ENCODE measurements around the gene ZGRF1. TPM values are rescaled to one million over a fixed set of nuclear protein-coding genes. Genes with fewer than 3 reads are reported as not detected.

The ZGRF1 gene
- total and polyA plus RNA-seq, 3 donors from 2014 or later = 6.4 to 25.7 (median 16.9) TPM

DNA sequence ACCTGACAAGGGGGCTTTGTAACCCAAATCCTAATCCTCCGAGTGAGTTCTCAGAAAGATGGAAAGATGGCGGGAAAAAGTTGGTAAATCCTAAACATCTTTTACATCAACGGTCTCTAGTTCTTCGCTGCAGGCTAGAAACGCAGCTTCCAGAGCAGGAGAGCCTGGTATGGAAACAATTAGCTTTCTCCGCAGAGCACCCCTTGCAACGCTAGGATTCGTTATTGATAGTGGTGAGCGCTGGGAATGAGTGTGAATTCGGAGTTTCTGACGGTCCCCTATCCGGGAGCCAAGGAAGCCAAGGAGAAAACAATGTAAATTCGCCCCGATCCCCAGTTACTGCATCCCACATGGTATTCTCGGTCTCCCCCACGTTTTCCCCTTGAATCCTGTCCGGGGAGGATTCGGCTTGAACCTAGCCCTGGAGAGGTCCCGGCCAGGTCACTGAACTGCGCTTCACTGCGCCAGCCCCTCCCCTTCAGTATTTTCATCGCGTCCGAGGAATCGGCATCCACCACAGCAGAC lies 116.0 kb downstream of the ZGRF1 start:
- Histone ChIP-seq H3K9me3 (no peaks in the 10 kb centered on the region), H3K27me3 (peaks cover 8% of the 10 kb centered on the region), H3K4me3 (no peak overlapping the region), H3K36me3 (ENCODE audit: low read depth, missing control alignments) (no peaks in the 10 kb centered on the region), H3K4me1 (peaks cover 15% of the 10 kb centered on the region), H3K27ac (no peak overlapping the region)
- intact Hi-C loops (cut with DNase I; ENCODE audit: low total_unique reads) = no loop called here
- DNase-seq = no peak
- WGBS, 2 donors = 3 to 5% methylated on average over 21 to 25 of the region's 25 CpGs
- TF ChIP-seq POLR2A (IDR thresholded peaks at IDR 0.05) = no peak
- TF ChIP-seq, protein P1, sequence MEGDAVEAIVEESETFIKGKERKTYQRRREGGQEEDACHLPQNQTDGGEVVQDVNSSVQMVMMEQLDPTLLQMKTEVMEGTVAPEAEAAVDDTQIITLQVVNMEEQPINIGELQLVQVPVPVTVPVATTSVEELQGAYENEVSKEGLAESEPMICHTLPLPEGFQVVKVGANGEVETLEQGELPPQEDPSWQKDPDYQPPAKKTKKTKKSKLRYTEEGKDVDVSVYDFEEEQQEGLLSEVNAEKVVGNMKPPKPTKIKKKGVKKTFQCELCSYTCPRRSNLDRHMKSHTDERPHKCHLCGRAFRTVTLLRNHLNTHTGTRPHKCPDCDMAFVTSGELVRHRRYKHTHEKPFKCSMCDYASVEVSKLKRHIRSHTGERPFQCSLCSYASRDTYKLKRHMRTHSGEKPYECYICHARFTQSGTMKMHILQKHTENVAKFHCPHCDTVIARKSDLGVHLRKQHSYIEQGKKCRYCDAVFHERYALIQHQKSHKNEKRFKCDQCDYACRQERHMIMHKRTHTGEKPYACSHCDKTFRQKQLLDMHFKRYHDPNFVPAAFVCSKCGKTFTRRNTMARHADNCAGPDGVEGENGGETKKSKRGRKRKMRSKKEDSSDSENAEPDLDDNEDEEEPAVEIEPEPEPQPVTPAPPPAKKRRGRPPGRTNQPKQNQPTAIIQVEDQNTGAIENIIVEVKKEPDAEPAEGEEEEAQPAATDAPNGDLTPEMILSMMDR (IDR thresholded peaks at IDR 0.05) = no peak

DNA sequence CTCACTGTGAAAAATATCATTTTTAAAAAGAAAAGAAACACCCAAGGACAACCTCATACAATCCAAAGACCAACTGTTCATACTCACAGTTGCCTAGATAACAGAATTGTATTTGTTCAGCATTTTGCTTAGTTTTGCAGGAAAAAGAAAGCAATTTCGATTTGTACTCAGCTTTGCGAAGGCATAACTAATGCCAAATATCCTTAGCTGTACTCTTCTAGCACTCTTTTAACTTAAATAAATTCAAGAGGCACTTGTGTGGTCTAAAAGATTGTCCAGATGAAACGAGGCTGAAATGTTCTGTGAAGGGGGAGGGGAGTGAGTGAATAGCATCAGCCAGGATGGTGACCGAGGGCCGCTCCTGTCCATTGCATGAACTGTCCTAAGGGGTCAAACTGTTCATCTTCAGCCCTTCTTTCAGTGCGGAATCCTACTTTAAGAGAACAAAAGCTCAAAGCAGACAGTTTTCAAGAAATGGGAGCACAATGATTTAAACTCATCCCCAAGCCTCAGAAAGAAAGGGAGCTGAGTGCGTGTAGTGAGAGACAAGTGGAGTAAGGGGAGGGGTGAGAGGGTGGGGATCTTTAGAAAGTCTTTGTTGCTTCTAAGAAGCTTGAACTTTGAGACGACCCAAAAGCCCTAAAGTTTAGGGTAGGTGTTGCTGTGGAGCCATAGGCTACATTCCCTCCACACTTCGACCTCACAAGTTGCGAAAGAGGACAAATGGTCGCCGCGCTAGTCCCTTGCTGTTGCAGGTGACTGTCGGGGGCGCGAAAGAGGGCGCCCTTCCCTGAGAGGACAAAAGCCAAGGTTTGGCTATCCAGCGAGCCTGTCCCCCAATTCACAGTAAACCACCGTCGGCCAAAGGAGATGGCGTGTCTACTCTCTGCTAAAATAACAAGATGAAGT lies 116.8 kb downstream of the ZGRF1 start:
- peaks cover 8% of the 10 kb centered on the region for H3K27me3 ChIP-seq
- no peaks in the 10 kb centered on the region for H3K9me3 ChIP-seq
- H3K36me3 ChIP-seq (ENCODE audit: low read depth, missing control alignments) = no peaks in the 10 kb centered on the region
- 8 to 9% methylated on average over 19 to 21 of the region's 21 CpGs for WGBS, 2 donors
- peaks cover 18% of the 10 kb centered on the region for H3K4me1 ChIP-seq
- intact Hi-C loops (cut with DNase I; ENCODE audit: low total_unique reads) = no loop called here
- DNase-seq = no peak
- H3K4me3 ChIP-seq = no peak overlapping the region
- TF ChIP-seq POLR2A (IDR thresholded peaks at IDR 0.05) = no peak
- TF ChIP-seq, protein P1 (IDR thresholded peaks at IDR 0.05) = no peak
- no peak overlapping the region for H3K27ac ChIP-seq

DNA sequence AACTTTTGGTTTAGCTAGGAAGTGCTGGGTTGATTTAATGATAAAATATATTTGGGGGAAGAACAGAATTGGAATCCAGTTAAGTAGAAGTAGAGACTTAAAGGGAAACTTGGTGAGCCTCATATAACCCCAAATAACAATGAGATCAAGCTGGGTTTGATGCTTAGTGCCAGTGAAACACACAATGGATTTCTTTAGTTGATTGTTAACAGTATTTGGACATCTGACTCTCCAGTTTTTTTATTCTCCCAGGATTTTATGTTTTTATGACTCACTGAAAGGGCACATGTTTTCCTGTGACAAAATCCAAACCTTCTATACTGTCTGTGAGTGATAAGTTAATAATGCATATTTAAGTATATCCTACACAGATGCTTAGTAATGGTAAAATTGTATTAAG lies 118.0 kb downstream of the ZGRF1 start:
- Histone ChIP-seq H3K27ac (no peak overlapping the region), H3K4me1 (peaks cover 23% of the 10 kb centered on the region), H3K9me3 (no peaks in the 10 kb centered on the region), H3K36me3 (ENCODE audit: low read depth, missing control alignments) (no peaks in the 10 kb centered on the region), H3K4me3 (no peak overlapping the region), H3K27me3 (peaks cover 8% of the 10 kb centered on the region)
- intact Hi-C loops (cut with DNase I; ENCODE audit: low total_unique reads) = no loop called here
- DNase-seq = no peak
- no peak for TF ChIP-seq POLR2A (IDR thresholded peaks at IDR 0.05)
- TF ChIP-seq, protein P1 (IDR thresholded peaks at IDR 0.05) = no peak

DNA sequence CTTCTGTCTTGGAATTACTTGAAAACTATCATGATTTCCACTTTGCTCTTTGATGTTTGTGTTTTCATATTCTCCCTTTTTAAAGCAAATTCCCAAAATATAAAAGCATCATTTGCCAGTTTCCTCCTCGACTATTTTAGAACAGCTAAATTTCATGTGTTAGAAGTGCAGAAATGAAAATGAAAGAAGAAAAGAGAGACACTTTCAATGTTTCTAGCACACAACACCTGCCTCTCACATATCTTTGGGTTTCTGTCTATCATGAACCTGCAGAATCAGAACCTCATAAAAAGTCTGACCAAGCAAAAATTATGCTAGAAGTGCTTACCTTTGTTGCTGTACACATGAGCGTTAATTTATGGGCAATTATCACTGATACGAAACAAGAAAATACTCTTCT lies 118.8 kb downstream of the ZGRF1 start:
- WGBS, 2 donors = 24 to 26% methylated on average over 3 of the region's 3 CpGs
- DNase-seq = no peak
- Histone ChIP-seq H3K9me3 (no peaks in the 10 kb centered on the region), H3K36me3 (ENCODE audit: low read depth, missing control alignments) (no peaks in the 10 kb centered on the region), H3K27ac (no peak overlapping the region), H3K4me1 (peaks cover 23% of the 10 kb centered on the region), H3K27me3 (peaks cover 8% of the 10 kb centered on the region), H3K4me3 (no peak overlapping the region)
- TF ChIP-seq POLR2A (IDR thresholded peaks at IDR 0.05) = no peak
- TF ChIP-seq, protein P1 (IDR thresholded peaks at IDR 0.05) = no peak
- intact Hi-C loops (cut with DNase I; ENCODE audit: low total_unique reads) = no loop called here
